Non-pigmented ciliary epithelial cell (primary cell): ENCODE data around the gene SCART1.
"Not testable (repeated sequence)": the region's sequence is repeated elsewhere in the genome, so short reads cannot be mapped to it uniquely, and the experiment has no call there.

Experiments used
- DNase-seq: peaks from one replicate; pipeline ENCODE4 v3.0.0-alpha.2; 2010; ENCODE audit warnings: low read depth

Gene SCART1

GRCh38 chr10:133474027-133474426 lies 20.3 kb downstream of the SCART1 start:
- no peak for DNase-seq

GRCh38 chr10:133474665-133475424 lies 21.1 kb downstream of the SCART1 start:
- DNase-seq, result no peak

- no peak for DNase-seq
Observed at GRCh38 chr10:133475425-133475734, 21.6 kb downstream of the SCART1 start.

- no peak for DNase-seq
Observed at GRCh38 chr10:133475821-133476640, 22.3 kb downstream of the SCART1 start.

- no peak for DNase-seq
Observed at GRCh38 chr10:133476641-133476990, 22.9 kb downstream of the SCART1 start.

- DNase-seq, result no peak
Observed at GRCh38 chr10:133481086-133481643, 27.4 kb downstream of the SCART1 start.

GRCh38 chr10:133481657-133482056 lies 27.9 kb downstream of the SCART1 start:
- no peak for DNase-seq

GRCh38 chr10:133484818-133485217 lies 31.1 kb downstream of the SCART1 start:
- no peak for DNase-seq

GRCh38 chr10:133487085-133487484 lies 33.3 kb downstream of the SCART1 start:
- no peak for DNase-seq

- DNase-seq, result no peak
Observed at GRCh38 chr10:133488354-133488753, 34.6 kb downstream of the SCART1 start.

GRCh38 chr10:133489816-133490588 lies 36.3 kb downstream of the SCART1 start:
- no peak for DNase-seq

GRCh38 chr10:133493562-133493961 lies 39.8 kb downstream of the SCART1 start:
- DNase-seq, result not testable (repeated sequence)

GRCh38 chr10:133497363-133497762 lies 43.6 kb downstream of the SCART1 start:
- not testable (repeated sequence) for DNase-seq

- DNase-seq, result not testable (repeated sequence)
Observed at GRCh38 chr10:133499176-133499575, 45.4 kb downstream of the SCART1 start.

GRCh38 chr10:133500897-133501296 lies 47.2 kb downstream of the SCART1 start:
- not testable (repeated sequence) for DNase-seq

GRCh38 chr10:133509700-133510099 lies 56.0 kb downstream of the SCART1 start:
- DNase-seq, result no peak

- no peak for DNase-seq
Observed at GRCh38 chr10:133511408-133511807, 57.7 kb downstream of the SCART1 start.

GRCh38 chr10:133511907-133512528 lies 58.3 kb downstream of the SCART1 start:
- DNase-seq, result no peak

GRCh38 chr10:133515471-133515870 lies 61.7 kb downstream of the SCART1 start:
- DNase-seq, result no peak

GRCh38 chr10:133516057-133516456 lies 62.3 kb downstream of the SCART1 start:
- no peak for DNase-seq

- not testable (repeated sequence) for DNase-seq
Observed at GRCh38 chr10:133518517-133518916, 64.8 kb downstream of the SCART1 start.
